ENCODE data around the gene CREBBP. TPM values are rescaled to one million over a fixed set of nuclear protein-coding genes. Genes with fewer than 3 reads are reported as not detected.

Gene CREBBP
- total and polyA plus RNA-seq, 9 of the 15 experiments (the other 6 are each of a cell fraction or from before 2014, with no cell fraction given), result 0.70 to 24.8 (median 5.6) TPM

- TF ChIP-seq SMARCA5 (IDR thresholded peaks at IDR 0.05), result no peak
- TF ChIP-seq CBX8 (IDR thresholded peaks at IDR 0.05; ENCODE audit: borderline replicate concordance, extremely low read depth, low read depth, low read length, poor library complexity, severe bottlenecking), result no peak
- TF ChIP-seq RBM15 (IDR thresholded peaks at IDR 0.05; ENCODE audit: insufficient read depth, low read length), result no peak
- no peak for TF ChIP-seq MEF2D (tag; conservative IDR thresholded peaks at IDR 0.05; ENCODE audit: low read depth)
- no peak for TF ChIP-seq ZNF280B (CRISPR knock-in tag; IDR thresholded peaks at IDR 0.05)
- TF ChIP-seq HOXB6 (CRISPR knock-in tag; IDR thresholded peaks at IDR 0.05; ENCODE audit: borderline replicate concordance), result no peak
- no peak for TF ChIP-seq ZBTB11 (CRISPR knock-in tag; IDR thresholded peaks at IDR 0.05)
- TF ChIP-seq TCF7 (IDR thresholded peaks at IDR 0.05; ENCODE audit: borderline replicate concordance), result no peak
Observed at GRCh38 chr16:3791701-3792100, 88.8 kb downstream of the CREBBP start (continued).

Data from K562 (cell line).